ENCODE measurements around the gene UBN2.

- TF ChIP-seq POLR2AphosphoS5 (IDR thresholded peaks at IDR 0.05) (no peak), CTCF (IDR thresholded peaks at IDR 0.05) (no peak)
These were observed 33.2 kb downstream of the UBN2 start for GRCh38 chr7:139264220-139264619.

All from stomach (tissue), 4 donors.